Astrocyte (in vitro differentiated cells and primary cell): ENCODE data around the gene FOLR1. TPM values are rescaled to one million over a fixed set of nuclear protein-coding genes. Genes with fewer than 3 reads are reported as not detected.
A peak's percentile ranks its signal among the peaks of the same experiment; 100 is the strongest.
"Not testable (repeated sequence)": the region's sequence is repeated elsewhere in the genome, so short reads cannot be mapped to it uniquely, and the experiment has no call there.

Experiments
- DNase-seq: peaks from one replicate; pipeline ENCODE4 v3.0.0-alpha.2; 2010; ENCODE audit warnings: low read depth
- FAIRE-seq: peaks from 2 replicates; lab custom pipeline; 2011; peaks lifted over from hg19 to GRCh38; lab: Jason Lieb, UNC
- H2AFZ ChIP-seq: 2 replicates; pipeline ENCODE4 v1.6.0; 2012; ENCODE audit warnings: low read depth, low read length, inconsistent platforms
- H3K27ac ChIP-seq: 2 replicates; pipeline ENCODE4 v1.5.1; 2011; ENCODE audit warnings: low read depth, low read length, inconsistent platforms
- H3K27me3 ChIP-seq: 2 replicates; pipeline ENCODE4 v1.6.0; 2011; ENCODE audit warnings: low read length, inconsistent platforms; ENCODE audit not compliant: insufficient read depth
- H3K36me3 ChIP-seq: 2 replicates; pipeline ENCODE4 v1.5.1; 2011; ENCODE audit warnings: low read length, inconsistent platforms; ENCODE audit not compliant: insufficient read depth
- H3K4me1 ChIP-seq: 2 replicates; pipeline ENCODE4 v1.5.1; 2011; ENCODE audit warnings: low read length, inconsistent platforms; ENCODE audit not compliant: insufficient read depth
- H3K4me2 ChIP-seq: 2 replicates; pipeline ENCODE4 v1.6.0; 2012; ENCODE audit warnings: low read length, inconsistent platforms
- H3K4me3 ChIP-seq: 2 replicates; pipeline ENCODE4 v1.5.1; 2011; ENCODE audit warnings: low read depth, mild to moderate bottlenecking, low read length, inconsistent platforms; ENCODE audit not compliant: insufficient read depth
- H3K79me2 ChIP-seq: 2 replicates; pipeline ENCODE4 v1.6.0; 2012; ENCODE audit warnings: mild to moderate bottlenecking, low read length, inconsistent platforms; ENCODE audit not compliant: insufficient read depth
- H3K9ac ChIP-seq: 2 replicates; pipeline ENCODE4 v1.6.0; 2012; ENCODE audit warnings: mild to moderate bottlenecking, low read length, inconsistent platforms
- H3K9me3 ChIP-seq: 2 replicates; pipeline ENCODE4 v1.5.1; 2012; ENCODE audit warnings: low read depth, mild to moderate bottlenecking, low read length, inconsistent platforms; ENCODE audit not compliant: insufficient read depth
- H4K20me1 ChIP-seq: 2 replicates; pipeline ENCODE4 v1.6.0; 2012; ENCODE audit warnings: low read length, inconsistent platforms; ENCODE audit not compliant: insufficient read depth
- H3K27ac Mint-ChIP-seq: one replicate; pipeline ENCODE4 v1.8.0; 2021; ENCODE audit warnings: mild to moderate bottlenecking, mixed read lengths; ENCODE audit not compliant: unreplicated experiment
- H3K27me3 Mint-ChIP-seq: one replicate; pipeline ENCODE4 v1.8.0; 2021; ENCODE audit warnings: low read depth, mixed read lengths; ENCODE audit not compliant: unreplicated experiment
- H3K36me3 Mint-ChIP-seq: one replicate; pipeline ENCODE4 v1.8.0; 2021; ENCODE audit warnings: low read depth, mixed read lengths; ENCODE audit not compliant: unreplicated experiment
- H3K4me1 Mint-ChIP-seq: one replicate; pipeline ENCODE4 v1.8.0; 2021; ENCODE audit warnings: low read depth, mixed read lengths; ENCODE audit not compliant: unreplicated experiment
- H3K4me3 Mint-ChIP-seq: one replicate; pipeline ENCODE4 v1.8.0; 2021; ENCODE audit warnings: mild to moderate bottlenecking, moderate library complexity, mixed read lengths; ENCODE audit not compliant: unreplicated experiment
- H3K9me3 Mint-ChIP-seq: one replicate; pipeline ENCODE4 v1.8.0; 2021; ENCODE audit warnings: mild to moderate bottlenecking, mixed read lengths; ENCODE audit not compliant: unreplicated experiment
- CTCF ChIP-seq: IDR thresholded peaks from 2 replicates; pipeline ENCODE4 v1.5.1; 2011; ENCODE audit warnings: low read depth, mild to moderate bottlenecking, inconsistent platforms, low read length, moderate library complexity; ENCODE audit not compliant: insufficient read depth
- EZH2 ChIP-seq: IDR thresholded peaks from 2 replicates; pipeline ENCODE4 v1.6.1; 2012; ENCODE audit warnings: mild to moderate bottlenecking, low read length, inconsistent platforms; ENCODE audit not compliant: insufficient read depth
- total RNA-seq: library from RNA; stranded (reverse); gene quantifications from 2 replicates; pipeline ENCODE4 v1.2.1, GENCODE V29; 2021

FOLR1 gene
- total RNA-seq, 1 donor from 2014 or later = 3.2 TPM

GRCh38 chr11:72181553-72181958, 10.4 kb upstream of the FOLR1 start:
- H3K4me3 Mint-ChIP-seq, H3K9me3 Mint-ChIP-seq: not testable (repeated sequence)

GRCh38 chr11:72188267-72188666, 3.7 kb upstream of the FOLR1 start:
- no peaks in the 10 kb centered on the region for H3K79me2 ChIP-seq
- no peaks in the 10 kb centered on the region for H3K9me3 Mint-ChIP-seq
- H3K4me3 ChIP-seq = no peak overlapping the region
- DNase-seq (no peak), FAIRE-seq (no peak)
- TF ChIP-seq CTCF (no peak), EZH2 (no peak)
- no peaks in the 10 kb centered on the region for H3K36me3 ChIP-seq
- no peak overlapping the region for H3K9ac ChIP-seq
- no peak overlapping the region for H2AFZ ChIP-seq
- H3K4me1 Mint-ChIP-seq = peaks cover 17% of the 10 kb centered on the region
- no peaks in the 10 kb centered on the region for H3K9me3 ChIP-seq
- H3K36me3 Mint-ChIP-seq = no peaks in the 10 kb centered on the region
- no peaks in the 10 kb centered on the region for H4K20me1 ChIP-seq
- H3K27me3 ChIP-seq = no peaks in the 10 kb centered on the region
- H3K27me3 Mint-ChIP-seq = peaks cover 8% of the 10 kb centered on the region
- H3K27ac ChIP-seq = no peak overlapping the region
- H3K4me2 ChIP-seq = no peak overlapping the region
- peaks cover 3% of the 10 kb centered on the region for H3K4me1 ChIP-seq
- H3K27ac Mint-ChIP-seq = no peak overlapping the region
- no peak overlapping the region for H3K4me3 Mint-ChIP-seq

More at GRCh38 chr11:72181553-72181958, 10.4 kb upstream of the FOLR1 start:
- not testable (repeated sequence) for H3K27ac Mint-ChIP-seq, H4K20me1 ChIP-seq, H3K36me3 ChIP-seq, H3K27ac ChIP-seq, H3K4me1 ChIP-seq, H2AFZ ChIP-seq, H3K4me2 ChIP-seq, H3K4me1 Mint-ChIP-seq, H3K9me3 ChIP-seq, H3K36me3 Mint-ChIP-seq, H3K9ac ChIP-seq, DNase-seq, H3K79me2 ChIP-seq, H3K27me3 ChIP-seq, H3K4me3 ChIP-seq, FAIRE-seq
- peaks cover 21% of the 10 kb centered on the region for H3K27me3 Mint-ChIP-seq

- TF ChIP-seq CTCF = no peak
- no peak for TF ChIP-seq EZH2
Measured at GRCh38 chr11:72189455-72190250, 2.3 kb upstream of the FOLR1 start.

More at GRCh38 chr11:72189455-72190250, 2.3 kb upstream of the FOLR1 start:
- Mint-ChIP-seq H3K9me3 (no peaks in the 10 kb centered on the region), H3K4me1 (peaks cover 15% of the 10 kb centered on the region), H3K27ac (no peak overlapping the region), H3K27me3 (peaks cover 5% of the 10 kb centered on the region), H3K36me3 (no peaks in the 10 kb centered on the region), H3K4me3 (no peak overlapping the region)
- Histone ChIP-seq H4K20me1 (no peaks in the 10 kb centered on the region), H3K79me2 (no peaks in the 10 kb centered on the region), H2AFZ (no peak overlapping the region), H3K27ac (no peak overlapping the region), H3K4me3 (no peak overlapping the region), H3K9me3 (no peaks in the 10 kb centered on the region), H3K27me3 (no peaks in the 10 kb centered on the region), H3K36me3 (no peaks in the 10 kb centered on the region), H3K4me2 (no peak overlapping the region), H3K9ac (no peak overlapping the region), H3K4me1 (peaks cover 3% of the 10 kb centered on the region)
- no peak for FAIRE-seq
- DNase-seq = peak; percentile 21
